Ishikawa (cell line): ENCODE results near the gene NPHP4.

Experiments
- CREB1 ChIP-seq: IDR thresholded peaks from 2 replicates; pipeline ENCODE4 v1.6.1; 2012; ENCODE audit warnings: low read depth
- EP300 ChIP-seq: IDR thresholded peaks from 2 replicates; pipeline ENCODE4 v1.6.1; 2012; ENCODE audit warnings: borderline replicate concordance
- REST ChIP-seq: IDR thresholded peaks from 2 replicates; pipeline ENCODE4 v1.6.1; 2012; ENCODE audit warnings: low read depth, mild to moderate bottlenecking
- TAF1 ChIP-seq: IDR thresholded peaks from 2 replicates; pipeline ENCODE4 v1.6.1; 2012; ENCODE audit warnings: low read depth, mild to moderate bottlenecking
- TEAD4 ChIP-seq: IDR thresholded peaks from 2 replicates; pipeline ENCODE4 v1.6.1; 2012
- YY1 ChIP-seq: IDR thresholded peaks from 2 replicates; pipeline ENCODE4 v1.6.1; 2012; ENCODE audit warnings: low read depth
- ZBTB7A ChIP-seq: IDR thresholded peaks from 2 replicates; pipeline ENCODE4 v1.6.1; 2012; ENCODE audit warnings: low read depth

DNA sequence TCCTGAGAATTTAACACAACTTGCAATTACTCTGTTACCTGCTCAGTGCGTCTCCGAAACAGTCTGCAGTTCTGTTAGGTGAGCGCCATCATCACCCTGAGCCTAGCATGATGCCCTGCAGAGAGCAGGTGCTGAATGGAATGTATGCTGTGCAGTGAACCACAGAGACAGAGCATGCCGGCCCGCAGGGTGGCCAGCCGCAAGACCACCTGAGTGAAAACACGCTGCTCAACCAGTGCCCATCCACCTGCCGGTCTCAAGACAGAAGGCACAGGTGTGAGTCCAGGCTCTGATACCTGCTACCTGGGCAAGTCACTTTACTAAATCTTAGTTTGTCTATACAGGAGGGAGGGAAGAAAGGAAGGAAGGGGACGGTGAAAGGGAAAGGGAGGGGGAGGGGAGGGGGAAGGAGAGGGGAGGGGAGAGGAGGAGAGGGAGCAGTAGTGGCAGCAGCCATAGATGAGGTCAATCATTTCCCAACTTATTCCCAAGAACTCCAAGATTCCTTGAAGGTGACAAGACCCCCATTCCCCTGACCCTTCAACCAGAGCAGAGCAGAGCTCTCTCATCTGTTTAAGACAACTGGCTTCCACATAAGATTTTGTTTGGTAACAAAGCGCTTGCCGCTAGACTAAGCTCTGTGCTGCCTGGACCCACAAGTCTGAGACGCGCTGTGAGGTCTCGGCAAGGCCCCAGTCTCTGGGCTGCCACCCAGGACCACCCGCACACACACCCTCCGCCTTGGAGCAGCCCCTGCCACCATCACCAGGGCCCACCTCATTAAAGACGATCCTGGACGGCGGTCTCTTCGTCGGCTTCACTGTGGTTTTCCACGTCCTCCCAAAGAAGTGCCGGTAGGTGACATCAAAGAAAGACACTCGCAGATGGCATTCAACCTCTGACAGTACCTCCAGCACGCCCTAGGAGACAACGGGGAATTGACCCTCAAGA, 14.5 kb downstream of the NPHP4 start:
- TF ChIP-seq REST, result no peak
- no peak for TF ChIP-seq EP300
- no peak for TF ChIP-seq TAF1
- TF ChIP-seq YY1, result no peak
- TF ChIP-seq ZBTB7A, result no peak
- no peak for TF ChIP-seq CREB1
- no peak for TF ChIP-seq TEAD4
